Osteoblast (primary cell): ENCODE results near the gene VPS13D. TPM values are rescaled to one million over a fixed set of nuclear protein-coding genes. Genes with fewer than 3 reads are reported as not detected.

ENCODE experiments used
- DNase-seq: peaks from one replicate; pipeline ENCODE4 v3.0.0; 2011; ENCODE audit warnings: low spot score, mixed read lengths; ENCODE audit not compliant: insufficient read length; ENCODE audit errors: missing footprints
- H2AFZ ChIP-seq: 2 replicates; pipeline ENCODE4 v1.6.0; 2011; ENCODE audit warnings: mild to moderate bottlenecking, low read length
- H3K27ac ChIP-seq: 2 replicates; pipeline ENCODE4 v1.5.1; 2011; ENCODE audit warnings: mild to moderate bottlenecking, low read depth, low read length, moderate library complexity
- H3K27me3 ChIP-seq: 2 replicates; pipeline ENCODE4 v1.6.0; 2012; ENCODE audit warnings: mild to moderate bottlenecking, control low read depth, inconsistent platforms, low read length, moderate library complexity; ENCODE audit not compliant: insufficient read depth
- H3K36me3 ChIP-seq: 2 replicates; pipeline ENCODE4 v1.5.1; 2011; ENCODE audit warnings: mild to moderate bottlenecking, low read length, control low read depth, moderate library complexity; ENCODE audit not compliant: insufficient read depth
- H3K4me1 ChIP-seq: 2 replicates; pipeline ENCODE4 v1.5.1; 2011; ENCODE audit warnings: mild to moderate bottlenecking, low read length, control low read depth, moderate library complexity; ENCODE audit not compliant: insufficient read depth
- H3K4me2 ChIP-seq: 2 replicates; pipeline ENCODE4 v1.6.0; 2011; ENCODE audit warnings: mild to moderate bottlenecking, low read length; ENCODE audit not compliant: insufficient read depth
- H3K4me3 ChIP-seq: fragments of 200-600 bp; sonication (generic); 3 replicates; pipeline ENCODE4 v1.5.1; 2012; ENCODE audit warnings: mild to moderate bottlenecking, low read length, inconsistent platforms; ENCODE audit not compliant: insufficient read depth
- H3K79me2 ChIP-seq: 2 replicates; pipeline ENCODE4 v1.6.0; 2012; ENCODE audit warnings: mild to moderate bottlenecking, low read length, control low read depth, inconsistent platforms; ENCODE audit not compliant: insufficient read depth
- H3K9me3 ChIP-seq: 2 replicates; pipeline ENCODE4 v1.5.1; 2011; ENCODE audit warnings: low read depth, low read length, control low read depth
- H4K20me1 ChIP-seq: 2 replicates; pipeline ENCODE4 v1.6.0; 2012; ENCODE audit warnings: mild to moderate bottlenecking, low read length, control low read depth; ENCODE audit not compliant: insufficient read depth
- total RNA-seq: library from RNA; depleted of rRNA; stranded (reverse); fragments of >200 nt; gene quantifications from 2 replicates; pipeline ENCODE4 v1.2.3, GENCODE V29; 2012
- TF ChIP-seq, protein P1 (sequence below): IDR thresholded peaks from 2 replicates; pipeline ENCODE4 v1.5.1; 2011; ENCODE audit warnings: mild to moderate bottlenecking, low read depth, low read length, moderate library complexity; ENCODE audit errors: extremely low read depth

The VPS13D gene
- total RNA-seq, 1 donor: 48.5 TPM

DNA sequence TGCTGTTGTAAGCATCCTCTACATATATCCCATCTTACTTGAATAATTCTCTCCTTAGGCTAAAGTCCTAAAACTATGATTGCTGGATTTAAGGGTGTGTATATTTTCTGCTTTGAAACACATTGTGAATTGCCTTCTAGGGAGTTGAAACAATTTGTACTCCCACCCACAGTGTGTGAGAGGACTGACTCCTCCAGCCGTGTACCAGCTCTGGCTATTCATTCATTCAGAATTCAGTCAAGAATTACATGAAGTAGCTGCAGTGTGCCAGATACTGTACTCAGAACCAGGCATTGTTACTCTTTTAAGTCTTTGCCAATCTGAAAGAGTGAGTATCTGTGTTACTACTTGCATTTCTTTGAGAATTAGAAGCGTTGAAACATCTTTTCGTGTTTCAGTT is 253.2 kb downstream of the VPS13D start:
- no peaks in the 10 kb centered on the region for H4K20me1 ChIP-seq
- no peaks in the 10 kb centered on the region for H3K79me2 ChIP-seq
- H3K36me3 ChIP-seq: no peaks in the 10 kb centered on the region
- H2AFZ ChIP-seq: no peak overlapping the region
- no peaks in the 10 kb centered on the region for H3K27me3 ChIP-seq
- no peak overlapping the region for H3K27ac ChIP-seq
- peaks cover 39% of the 10 kb centered on the region for H3K4me1 ChIP-seq
- no peak overlapping the region for H3K4me2 ChIP-seq
- H3K9me3 ChIP-seq: no peaks in the 10 kb centered on the region
- no peak for DNase-seq
- H3K4me3 ChIP-seq: no peak overlapping the region
- TF ChIP-seq, protein P1, sequence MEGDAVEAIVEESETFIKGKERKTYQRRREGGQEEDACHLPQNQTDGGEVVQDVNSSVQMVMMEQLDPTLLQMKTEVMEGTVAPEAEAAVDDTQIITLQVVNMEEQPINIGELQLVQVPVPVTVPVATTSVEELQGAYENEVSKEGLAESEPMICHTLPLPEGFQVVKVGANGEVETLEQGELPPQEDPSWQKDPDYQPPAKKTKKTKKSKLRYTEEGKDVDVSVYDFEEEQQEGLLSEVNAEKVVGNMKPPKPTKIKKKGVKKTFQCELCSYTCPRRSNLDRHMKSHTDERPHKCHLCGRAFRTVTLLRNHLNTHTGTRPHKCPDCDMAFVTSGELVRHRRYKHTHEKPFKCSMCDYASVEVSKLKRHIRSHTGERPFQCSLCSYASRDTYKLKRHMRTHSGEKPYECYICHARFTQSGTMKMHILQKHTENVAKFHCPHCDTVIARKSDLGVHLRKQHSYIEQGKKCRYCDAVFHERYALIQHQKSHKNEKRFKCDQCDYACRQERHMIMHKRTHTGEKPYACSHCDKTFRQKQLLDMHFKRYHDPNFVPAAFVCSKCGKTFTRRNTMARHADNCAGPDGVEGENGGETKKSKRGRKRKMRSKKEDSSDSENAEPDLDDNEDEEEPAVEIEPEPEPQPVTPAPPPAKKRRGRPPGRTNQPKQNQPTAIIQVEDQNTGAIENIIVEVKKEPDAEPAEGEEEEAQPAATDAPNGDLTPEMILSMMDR: no peak

- Histone ChIP-seq H3K79me2 (no peaks in the 10 kb centered on the region), H3K4me2 (no peak overlapping the region), H3K27ac (no peak overlapping the region), H2AFZ (no peak overlapping the region), H3K27me3 (no peaks in the 10 kb centered on the region), H3K4me1 (peaks cover 16% of the 10 kb centered on the region), H4K20me1 (no peaks in the 10 kb centered on the region), H3K36me3 (no peaks in the 10 kb centered on the region), H3K9me3 (no peaks in the 10 kb centered on the region), H3K4me3 (no peak overlapping the region)
- TF ChIP-seq, protein P1: no peak
- DNase-seq: no peak
Observed at GRCh38 chr1:12485231-12486058, 255.6 kb downstream of the VPS13D start.

- no peaks in the 10 kb centered on the region for H3K79me2 ChIP-seq
- H3K4me2 ChIP-seq: no peak overlapping the region
- H3K27ac ChIP-seq: no peak overlapping the region
- no peak overlapping the region for H2AFZ ChIP-seq
- TF ChIP-seq, protein P1: no peak
- H3K36me3 ChIP-seq: no peaks in the 10 kb centered on the region
- H3K4me3 ChIP-seq: no peak overlapping the region
- no peaks in the 10 kb centered on the region for H3K27me3 ChIP-seq
- no peak for DNase-seq
- peaks cover 11% of the 10 kb centered on the region for H3K4me1 ChIP-seq
- H4K20me1 ChIP-seq: no peaks in the 10 kb centered on the region
- no peaks in the 10 kb centered on the region for H3K9me3 ChIP-seq
Observed at GRCh38 chr1:12486059-12486341, 256.2 kb downstream of the VPS13D start.

- Histone ChIP-seq H3K79me2 (no peaks in the 10 kb centered on the region), H3K4me3 (no peak overlapping the region), H3K36me3 (no peaks in the 10 kb centered on the region), H3K4me2 (no peak overlapping the region), H3K4me1 (peaks cover 6% of the 10 kb centered on the region), H3K27me3 (no peaks in the 10 kb centered on the region), H4K20me1 (no peaks in the 10 kb centered on the region), H3K9me3 (no peaks in the 10 kb centered on the region), H2AFZ (no peak overlapping the region), H3K27ac (no peak overlapping the region)
- DNase-seq: no peak
- TF ChIP-seq, protein P1: no peak
Observed at GRCh38 chr1:12486401-12487005, 256.7 kb downstream of the VPS13D start.
